GM19395 (cell line): ENCODE measurements around the gene AFAP1L2.
"Not testable (repeated sequence)": the region's sequence is repeated elsewhere in the genome, so short reads cannot be mapped to it uniquely, and the experiment has no call there.

Experiments used
- ATAC-seq: cut with Tn5 transposase; IDR thresholded peaks from one replicate; pipeline ENCODE4 v1.9.1; 2021; ENCODE audit warnings: mild to moderate bottlenecking, moderate library complexity; ENCODE audit not compliant: unreplicated experiment

AFAP1L2 gene

DNA sequence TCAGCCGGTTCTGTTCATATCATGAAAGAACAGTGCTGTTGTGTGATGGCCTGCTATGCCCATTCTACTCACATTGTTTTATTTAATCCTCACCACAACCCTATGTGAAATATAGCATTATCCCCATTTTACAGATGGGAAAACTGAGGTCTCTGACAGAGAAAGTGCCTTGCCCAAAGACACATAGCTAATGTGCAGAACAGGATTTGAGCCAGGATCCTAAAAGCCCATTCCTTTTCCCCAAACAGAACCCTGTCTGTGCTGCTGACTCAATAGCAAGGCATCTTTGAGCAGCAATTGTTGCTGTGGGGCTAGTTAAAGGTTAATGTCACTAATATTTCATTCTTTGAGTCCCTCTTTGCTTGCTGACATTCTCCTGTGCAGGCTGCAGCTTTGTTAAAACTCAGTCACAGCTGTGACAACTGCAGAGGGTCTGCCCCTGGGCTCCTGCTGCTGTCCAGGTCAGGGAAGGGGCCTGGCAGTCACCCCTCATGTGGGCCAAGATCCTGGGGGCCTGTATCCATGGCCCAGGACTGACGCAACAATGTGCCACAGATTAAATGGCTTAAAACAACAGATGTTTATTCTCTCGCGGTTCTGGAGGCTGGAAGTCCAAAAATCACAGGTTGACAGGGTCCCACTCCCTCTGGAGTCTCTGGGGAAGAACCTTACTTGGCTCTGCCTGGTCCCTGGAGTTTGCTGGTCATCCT, 40.4 kb downstream of the AFAP1L2 start:
- no peak for ATAC-seq

- ATAC-seq, result no peak
Observed at GRCh38 chr10:114362826-114363355, 41.4 kb downstream of the AFAP1L2 start.

DNA sequence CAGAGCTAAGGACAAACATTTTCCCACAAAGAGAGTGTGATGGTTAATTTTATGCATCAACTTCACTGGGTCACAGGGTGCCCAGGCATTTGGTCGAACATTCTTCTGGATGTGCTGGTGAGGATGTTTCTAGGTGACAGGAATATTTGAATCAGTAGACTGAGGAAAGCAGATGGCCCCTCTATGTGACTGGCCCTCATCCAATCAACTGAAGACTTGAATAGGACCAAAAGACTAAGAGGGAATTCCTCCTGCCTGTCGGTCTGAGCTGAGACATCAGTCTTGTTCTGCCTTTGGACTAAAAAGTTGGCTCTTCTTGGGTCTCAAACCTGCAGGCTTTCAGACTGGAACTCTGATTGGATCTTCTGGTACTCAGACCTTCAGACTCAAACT, 44.4 kb downstream of the AFAP1L2 start:
- ATAC-seq, result no peak

DNA sequence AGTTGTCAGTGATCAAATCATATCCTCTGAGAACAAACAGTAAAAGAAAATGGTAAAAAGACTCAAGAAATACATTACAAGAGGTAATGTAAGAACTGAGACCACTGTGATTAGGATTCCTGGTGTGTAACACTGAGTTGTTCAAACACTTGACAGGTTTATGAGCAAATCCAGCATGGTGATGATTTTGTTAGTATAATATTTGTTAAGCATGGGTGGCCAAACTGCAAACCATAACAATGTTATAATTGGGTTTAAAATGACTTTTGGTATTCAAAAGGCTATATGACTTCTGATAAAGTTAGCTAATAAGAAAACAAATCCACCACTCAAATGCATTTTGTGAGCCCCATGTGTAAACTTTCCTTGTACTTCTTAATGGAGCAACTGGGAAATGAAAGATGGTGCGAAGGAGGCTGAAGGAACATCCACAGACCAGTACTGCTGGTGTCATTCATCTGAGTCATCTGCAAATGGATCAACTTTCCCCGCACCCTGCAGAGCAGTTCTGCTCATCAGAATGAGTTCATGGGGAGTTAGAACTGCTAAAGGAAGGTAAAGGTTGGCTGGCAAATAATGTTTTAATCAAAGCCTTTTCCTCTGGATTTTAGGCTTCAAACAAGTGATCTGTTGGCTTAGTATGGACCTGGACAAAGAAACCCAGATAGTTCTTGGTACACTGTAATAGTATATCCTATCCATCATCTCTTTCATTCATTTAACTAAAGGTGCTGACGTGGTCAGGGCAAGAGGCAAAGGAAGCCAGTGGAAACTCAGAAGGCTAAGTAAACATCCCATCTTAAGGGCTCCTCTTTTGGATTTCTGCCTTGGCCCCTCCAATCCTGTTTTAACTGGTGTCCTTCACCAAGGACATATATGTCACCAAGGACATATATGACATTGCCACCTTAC, 45.0 kb downstream of the AFAP1L2 start:
- no peak for ATAC-seq

DNA sequence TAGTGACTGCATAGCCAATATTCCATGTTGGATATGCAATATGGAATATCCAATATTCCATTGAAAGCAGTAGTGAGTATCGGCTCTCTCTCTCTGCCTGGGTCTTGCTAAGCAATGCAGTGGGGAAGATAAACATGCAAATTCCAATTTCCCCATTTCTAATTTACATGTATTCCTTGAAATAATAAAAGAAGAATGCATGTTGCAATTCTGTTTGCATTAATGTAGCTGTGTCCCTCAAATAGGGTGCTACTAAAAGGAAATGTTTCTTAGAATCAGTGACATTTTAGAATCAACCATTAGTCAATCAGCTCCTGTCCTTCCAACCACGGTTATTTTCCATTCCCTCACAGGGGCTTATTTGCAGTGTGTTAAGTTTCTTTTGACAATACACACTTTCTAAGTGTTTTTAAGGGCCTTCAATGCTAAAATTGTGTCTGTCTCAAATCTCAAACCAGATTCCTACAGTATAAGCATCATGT, 46.7 kb downstream of the AFAP1L2 start:
- no peak for ATAC-seq

DNA sequence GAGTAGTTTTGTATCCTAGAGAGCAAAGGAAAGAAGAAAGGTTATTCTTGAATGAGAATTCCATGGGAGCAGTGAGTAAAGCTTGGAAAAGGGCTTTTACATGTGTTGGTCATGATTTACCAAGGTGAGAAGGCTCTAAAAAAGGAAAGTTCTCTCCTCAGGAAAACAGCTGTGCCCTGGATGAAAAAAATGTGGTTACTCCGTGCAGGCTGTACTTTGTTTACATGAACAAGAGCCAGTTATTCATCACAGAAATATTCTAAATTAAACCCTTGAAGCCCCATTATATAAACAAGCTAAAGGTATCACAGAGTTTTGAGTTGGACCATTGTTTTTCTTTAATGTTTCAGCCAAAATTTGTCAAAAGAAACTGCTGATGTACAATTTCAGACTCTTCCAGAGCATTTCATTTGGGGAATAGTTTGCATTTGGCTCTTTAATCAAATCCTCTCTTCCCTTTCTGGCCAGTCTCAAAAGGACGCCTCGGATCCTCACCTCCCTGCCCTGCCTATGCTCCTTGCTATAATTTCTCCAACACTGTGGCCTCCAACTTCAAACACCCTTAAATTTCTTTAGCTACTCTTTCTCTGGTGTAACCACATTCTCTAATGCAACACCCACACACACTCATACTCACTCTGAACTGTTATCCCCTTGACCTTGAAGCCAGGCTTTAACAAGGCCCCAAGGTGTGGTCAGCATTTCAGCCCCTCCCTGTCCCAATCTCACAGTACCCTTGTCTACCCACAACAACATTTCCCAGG, 47.4 kb downstream of the AFAP1L2 start:
- no peak for ATAC-seq

GRCh38 chr10:114356126-114356525, 48.2 kb downstream of the AFAP1L2 start:
- ATAC-seq, result no peak

GRCh38 chr10:114353383-114353782, 50.9 kb downstream of the AFAP1L2 start:
- ATAC-seq, result no peak

GRCh38 chr10:114352653-114353298, 51.5 kb downstream of the AFAP1L2 start:
- ATAC-seq, result no peak

- ATAC-seq, result no peak
Observed at GRCh38 chr10:114350751-114351150, 53.6 kb downstream of the AFAP1L2 start.

DNA sequence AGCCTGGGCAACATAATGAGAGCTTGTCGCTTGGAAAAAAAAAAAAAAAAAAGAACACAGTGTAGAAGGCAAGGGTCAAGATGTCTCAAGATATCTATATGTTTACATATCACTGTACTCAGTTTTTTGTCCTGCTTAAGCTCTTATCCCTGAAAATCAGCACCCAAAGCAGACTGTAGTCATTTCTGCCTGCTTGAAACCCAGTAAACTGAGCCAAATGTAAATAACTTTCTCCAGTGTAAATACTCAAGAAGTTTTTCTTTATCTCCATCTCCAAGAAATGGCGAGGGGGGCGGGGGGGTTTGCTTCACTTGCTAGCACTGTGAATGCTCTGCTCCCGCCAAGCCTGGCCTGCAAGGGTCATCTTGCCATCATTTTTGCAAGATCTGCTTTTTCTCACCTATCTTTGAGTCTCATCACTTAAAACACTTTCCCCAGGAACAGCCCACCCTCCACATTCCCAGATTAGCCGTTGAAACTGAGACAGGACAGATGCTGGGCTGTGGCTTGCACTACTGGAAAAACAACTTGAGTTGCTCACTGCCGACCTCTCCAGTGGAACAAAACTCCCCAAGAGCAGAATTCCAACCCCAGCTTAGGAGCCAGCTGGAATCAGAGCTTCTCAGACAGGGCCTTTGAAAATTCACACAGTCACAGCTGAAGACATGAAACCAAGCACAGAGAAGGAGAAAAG, 54.6 kb downstream of the AFAP1L2 start:
- no peak for ATAC-seq

GRCh38 chr10:114349071-114349470, 55.2 kb downstream of the AFAP1L2 start:
- not testable (repeated sequence) for ATAC-seq

DNA sequence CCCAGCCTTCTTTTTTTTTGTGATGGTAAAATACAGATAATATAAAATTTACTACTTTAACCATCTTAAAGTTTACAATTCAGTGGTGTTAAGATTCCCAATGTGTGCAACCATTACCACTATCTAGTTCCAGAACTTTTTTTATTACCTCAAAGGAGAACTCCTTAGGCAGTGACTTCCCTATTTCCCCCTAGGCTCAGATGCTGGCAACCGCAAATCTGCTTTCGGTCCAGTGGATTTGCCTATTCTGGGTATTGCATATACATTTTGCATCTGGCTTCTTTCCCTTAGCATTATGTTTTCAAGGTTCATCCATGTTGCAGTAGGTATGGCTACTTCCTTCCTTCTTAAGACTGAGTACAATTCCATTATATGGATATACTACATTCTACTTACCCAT, 56.5 kb downstream of the AFAP1L2 start:
- ATAC-seq, result no peak

GRCh38 chr10:114347241-114347640, 57.1 kb downstream of the AFAP1L2 start:
- no peak for ATAC-seq

DNA sequence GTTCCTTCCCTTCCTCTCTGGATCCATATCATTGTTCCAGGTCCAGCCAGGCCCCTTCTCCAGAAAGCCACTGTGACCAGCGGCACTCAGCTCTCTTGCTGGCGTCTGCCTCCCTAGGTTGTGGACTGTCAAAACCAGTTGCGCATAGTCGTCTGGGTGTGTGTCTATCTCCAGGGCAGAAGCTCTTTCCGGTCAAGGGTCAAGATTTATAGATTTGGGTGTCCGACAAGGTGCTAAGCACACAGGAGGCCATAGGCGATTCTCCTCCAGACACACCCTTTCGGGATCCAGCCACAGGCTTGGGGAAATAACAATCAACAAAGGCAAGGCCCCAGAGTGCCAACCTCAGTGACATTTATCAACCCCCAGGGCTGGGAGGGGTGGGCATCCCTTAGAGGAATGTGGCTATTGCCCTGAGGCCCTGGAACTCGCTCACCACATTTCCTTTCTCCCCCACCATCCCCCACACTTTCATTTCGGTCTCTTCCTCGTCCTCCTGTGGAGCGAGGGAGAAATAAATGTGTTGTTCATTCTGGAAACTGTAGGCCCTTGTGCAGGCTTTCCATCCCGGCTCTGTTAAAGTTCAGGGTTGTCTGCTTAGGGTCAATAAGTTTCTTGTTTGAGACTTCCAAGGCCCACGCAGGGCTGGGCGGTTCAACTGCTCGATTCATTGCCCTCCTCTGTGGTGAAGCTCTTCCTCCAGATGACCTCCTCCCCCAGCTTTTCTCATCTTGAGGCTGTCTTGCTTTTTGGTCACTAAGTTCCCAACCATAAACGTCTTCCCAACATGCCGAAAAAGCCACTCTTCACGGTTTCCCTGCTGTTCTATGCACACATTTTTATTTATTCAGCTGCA, 57.9 kb downstream of the AFAP1L2 start:
- no peak for ATAC-seq

DNA sequence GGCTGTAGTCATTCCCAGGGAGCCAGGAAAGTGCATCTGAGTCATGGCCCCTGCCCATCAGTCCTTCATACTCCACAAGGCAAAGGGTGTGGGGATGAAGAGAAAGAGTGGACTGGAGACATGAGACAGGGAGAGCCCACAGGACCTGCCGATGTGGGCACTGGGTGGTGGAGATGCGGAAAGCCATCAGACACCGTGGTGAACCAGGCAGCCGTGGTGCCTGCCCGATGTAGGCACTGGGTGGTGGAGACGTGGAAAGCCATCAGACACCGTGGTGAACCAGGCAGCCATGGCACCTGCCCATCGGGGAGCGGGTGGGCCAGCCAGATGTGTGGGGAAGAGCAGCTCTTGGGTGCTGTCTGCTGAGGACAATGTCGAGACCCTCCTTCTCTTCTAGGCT, 58.6 kb downstream of the AFAP1L2 start:
- ATAC-seq, result no peak

- no peak for ATAC-seq
Observed at GRCh38 chr10:114343623-114344505, 60.4 kb downstream of the AFAP1L2 start.

GRCh38 chr10:114342976-114343375, 61.3 kb downstream of the AFAP1L2 start:
- no peak for ATAC-seq
